GM19240 (cell line): ENCODE measurements around the gene BEST2.

Source experiments
- DNase-seq: peaks from one replicate; pipeline ENCODE4 v3.0.0; 2011; ENCODE audit warnings: low spot score; ENCODE audit not compliant: insufficient read length

The BEST2 gene

GRCh38 chr19:12799742-12800465 lies 48.3 kb downstream of the BEST2 start:
- no peak for DNase-seq

- DNase-seq = no peak
Measured at GRCh38 chr19:12800466-12800770, 48.8 kb downstream of the BEST2 start.

GRCh38 chr19:12800923-12801465 lies 49.4 kb downstream of the BEST2 start:
- DNase-seq = no peak

- DNase-seq = no peak
Measured at GRCh38 chr19:12801466-12802266, 50.1 kb downstream of the BEST2 start, which contains the start of the genes PRDX2 and THSD8. TSS of gene PRDX2 (minus strand) at chr19:12801800. CDS start at chr19:12801261, 539 bp downstream. TSS of gene THSD8 (plus strand) at chr19:12802069. CDS start at chr19:12802072, 3 bp downstream.

- DNase-seq = no peak
Measured at GRCh38 chr19:12802267-12803106, 50.9 kb downstream of the BEST2 start.

GRCh38 chr19:12804051-12804450 lies 52.5 kb downstream of the BEST2 start:
- DNase-seq = no peak

GRCh38 chr19:12806242-12807081 lies 54.9 kb downstream of the BEST2 start, which contains the start of gene RNASEH2A:
TSS of gene RNASEH2A (plus strand) at chr19:12806584. CDS start at chr19:12806674, 90 bp downstream.
- DNase-seq = peak; percentile 96
